Lower lobe of right lung (tissue), 2 donors: Measurements from ENCODE around the gene USH1C. TPM values are rescaled to one million over a fixed set of nuclear protein-coding genes. Genes with fewer than 3 reads are reported as not detected.

Source experiments
- ATAC-seq, 2 donors: fragments of 200-7000 bp; cut with Tn5 transposase; one replicate each; pipeline ENCODE4 v1.9.1; 2020 to 2022; ENCODE audit warnings: mild to moderate bottlenecking in 2 of 2, moderate library complexity in 2 of 2
- DNase-seq: peaks from one replicate; pipeline ENCODE4 v3.0.0-alpha.2; 2020
- H3K27ac ChIP-seq: fragments of 200-600 bp; one replicate; pipeline ENCODE4 v1.8.0; 2022
- H3K27me3 ChIP-seq: fragments of 200-600 bp; one replicate; pipeline ENCODE4 v1.8.0; 2022; ENCODE audit warnings: low read depth
- H3K36me3 ChIP-seq: fragments of 200-600 bp; one replicate; pipeline ENCODE4 v1.8.0; 2022; ENCODE audit warnings: mild to moderate bottlenecking
- H3K4me1 ChIP-seq: fragments of 200-600 bp; one replicate; pipeline ENCODE4 v1.8.0; 2022
- H3K4me3 ChIP-seq: fragments of 200-600 bp; one replicate; pipeline ENCODE4 v1.8.0; 2022; ENCODE audit warnings: mild to moderate bottlenecking
- H3K9me3 ChIP-seq: fragments of 200-600 bp; one replicate; pipeline ENCODE4 v1.8.0; 2022
- CTCF ChIP-seq: fragments of 200-600 bp; IDR thresholded peaks from one replicate; pipeline ENCODE4 v1.8.0; 2022; ENCODE audit warnings: antibody characterized with exemption, mild to moderate bottlenecking
- intact Hi-C: fragments of 100-400 bp; cut with DNase I; formaldehyde crosslinking; loops from one replicate; pipeline ENCODE4 v1.11.0; 2022
- total RNA-seq: library from RNA; stranded (reverse); fragmentation: NEBNext Ultra II Directional; extraction: Animal tissue kit (Norgen Biotek cat#: 25700); gene quantifications from one replicate; pipeline ENCODE4 v1.2.1, GENCODE V29; 2021
- donor health status: DM: no; HTN: yes; CAD: no; lungs with severe emphysema.

USH1C gene
- total RNA-seq, 1 donor from 2014 or later: 0.30 TPM

- intact Hi-C loops: loop anchor here (5.0 kb wide), 1 partner anchor 122 kb away; no protein-coding TSS in a partner anchor
Measured at GRCh38 chr11:17504330-17505107, 39.7 kb downstream of the USH1C start.

DNA sequence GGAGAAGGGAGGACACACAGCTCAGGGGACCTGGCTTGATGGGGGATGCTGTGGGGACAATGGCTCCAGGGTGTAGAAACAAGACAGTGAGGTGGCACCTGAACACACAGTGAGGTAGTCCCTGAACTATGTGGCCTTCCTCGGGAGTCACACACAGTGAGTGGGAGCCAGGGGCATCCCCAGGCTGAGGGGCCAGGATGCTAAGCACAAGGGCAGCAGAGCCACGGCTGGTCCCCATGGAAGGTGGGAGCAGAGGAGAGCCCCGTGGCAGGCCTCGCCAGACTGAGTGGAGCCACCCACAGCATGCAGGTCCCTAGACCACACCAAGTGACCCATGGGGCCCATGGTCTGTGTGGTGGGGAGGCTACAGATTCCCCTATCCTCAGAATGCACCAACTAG lies 41.6 kb downstream of the USH1C start:
- H3K27me3 ChIP-seq: no peaks in the 10 kb centered on the region
- no peak overlapping the region for H3K4me3 ChIP-seq
- no peaks in the 10 kb centered on the region for H3K36me3 ChIP-seq
- no peaks in the 10 kb centered on the region for H3K4me1 ChIP-seq
- no peak for DNase-seq
- intact Hi-C loops: loop anchor here (5.0 kb wide), 1 partner anchor 120 kb away; no protein-coding TSS in a partner anchor
- no peak for TF ChIP-seq CTCF
- H3K27ac ChIP-seq: no peak overlapping the region
- ATAC-seq: no peak
- no peaks in the 10 kb centered on the region for H3K9me3 ChIP-seq

More at GRCh38 chr11:17504330-17505107, 39.7 kb downstream of the USH1C start:
- ATAC-seq (peak; percentile 79 to 83), DNase-seq (peak; percentile 87)
- peak; percentile 92 for TF ChIP-seq CTCF
- Histone ChIP-seq H3K4me1 (no peaks in the 10 kb centered on the region), H3K4me3 (no peak overlapping the region), H3K9me3 (no peaks in the 10 kb centered on the region), H3K27me3 (no peaks in the 10 kb centered on the region), H3K36me3 (no peaks in the 10 kb centered on the region), H3K27ac (no peak overlapping the region)

GRCh38 chr11:17500673-17501072 lies 43.5 kb downstream of the USH1C start:
- Histone ChIP-seq H3K4me3 (no peak overlapping the region), H3K27me3 (no peaks in the 10 kb centered on the region), H3K36me3 (no peaks in the 10 kb centered on the region), H3K9me3 (no peaks in the 10 kb centered on the region), H3K27ac (no peak overlapping the region), H3K4me1 (no peaks in the 10 kb centered on the region)
- intact Hi-C loops: loop anchor here (5.0 kb wide), 1 partner anchor 118 kb away; no protein-coding TSS in a partner anchor
- DNase-seq (no peak), ATAC-seq (no peak)
- TF ChIP-seq CTCF: no peak

- TF ChIP-seq CTCF: no peak
- Histone ChIP-seq H3K4me1 (no peaks in the 10 kb centered on the region), H3K4me3 (no peak overlapping the region), H3K27ac (no peak overlapping the region), H3K27me3 (no peaks in the 10 kb centered on the region), H3K9me3 (no peaks in the 10 kb centered on the region), H3K36me3 (no peaks in the 10 kb centered on the region)
- intact Hi-C loops: no loop called here
- ATAC-seq: no peak
- DNase-seq: no peak
Measured at GRCh38 chr11:17498475-17498874, 45.7 kb downstream of the USH1C start.

DNA sequence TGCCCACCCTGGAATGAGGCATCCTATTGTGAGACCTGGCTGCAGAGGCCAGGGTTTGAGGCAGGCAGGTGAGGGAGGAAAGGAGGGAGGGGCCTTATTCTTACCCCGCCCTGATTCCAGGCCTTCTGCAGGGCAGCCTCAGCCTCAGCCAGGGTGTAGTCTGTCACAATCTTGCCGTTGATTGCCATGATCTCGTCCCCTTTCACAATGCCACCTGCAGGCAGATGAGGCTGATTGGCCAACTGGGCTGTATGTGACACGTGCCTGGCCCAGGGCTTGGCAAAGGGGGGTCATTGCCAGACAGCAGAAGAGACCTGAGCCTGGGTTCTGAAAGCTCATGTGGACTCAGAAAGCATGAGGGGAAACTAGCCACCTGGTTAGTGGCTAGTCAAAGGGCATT lies 46.2 kb downstream of the USH1C start:
- DNase-seq (no peak), ATAC-seq (no peak)
- Histone ChIP-seq H3K4me3 (no peak overlapping the region), H3K27ac (no peak overlapping the region), H3K9me3 (no peaks in the 10 kb centered on the region), H3K4me1 (no peaks in the 10 kb centered on the region), H3K27me3 (no peaks in the 10 kb centered on the region), H3K36me3 (no peaks in the 10 kb centered on the region)
- no peak for TF ChIP-seq CTCF
- intact Hi-C loops: no loop called here
